Epithelial cell of prostate (primary cell): ENCODE results near the gene HSPB2.
A peak's percentile ranks its signal among the peaks of the same experiment; 100 is the strongest.
"Not testable (repeated sequence)": the region's sequence is repeated elsewhere in the genome, so short reads cannot be mapped to it uniquely, and the experiment has no call there.

Source experiments
- DNase-seq: peaks from one replicate; pipeline ENCODE4 v3.0.0-alpha.2; 2011; ENCODE audit warnings: low read depth, low spot score
- H3K27ac ChIP-seq: fragments of 450-650 bp; 2 replicates; pipeline ENCODE4 v1.5.1; 2017; ENCODE audit warnings: mild to moderate bottlenecking

The HSPB2 gene

DNA sequence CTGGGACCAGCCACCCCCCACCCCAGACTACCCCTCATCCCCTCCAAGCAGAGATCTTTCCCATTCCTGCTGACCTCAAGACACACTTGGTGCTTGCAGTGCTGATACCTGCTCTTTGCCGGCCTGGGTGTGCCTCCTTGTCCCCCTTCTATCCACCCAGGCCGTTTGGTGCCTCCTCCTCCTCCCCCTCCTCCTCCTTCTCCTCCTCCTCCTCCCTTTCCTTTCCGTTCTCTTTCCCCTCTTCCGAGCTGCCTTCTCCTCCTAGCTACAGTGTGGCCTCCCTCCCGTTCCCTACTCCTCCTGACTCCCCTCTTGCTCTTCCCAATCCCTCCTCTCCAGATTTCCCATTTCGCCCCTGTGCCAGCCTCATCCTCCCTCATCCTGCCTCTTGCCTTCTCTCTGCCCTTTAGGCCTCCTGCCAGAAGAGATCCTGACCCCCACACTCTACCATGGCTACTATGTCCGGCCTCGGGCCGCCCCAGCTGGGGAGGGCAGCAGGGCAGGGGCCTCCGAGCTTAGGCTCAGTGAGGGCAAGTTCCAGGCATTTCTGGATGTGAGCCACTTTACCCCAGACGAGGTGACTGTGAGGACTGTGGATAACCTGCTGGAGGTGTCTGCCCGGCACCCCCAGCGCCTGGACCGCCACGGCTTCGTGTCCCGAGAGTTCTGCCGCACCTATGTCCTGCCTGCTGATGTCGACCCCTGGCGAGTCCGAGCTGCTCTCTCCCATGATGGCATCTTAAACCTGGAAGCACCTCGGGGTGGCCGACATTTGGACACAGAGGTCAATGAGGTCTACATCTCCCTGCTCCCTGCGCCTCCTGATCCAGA is 712 bp downstream of the HSPB2 start:
- DNase-seq, result no peak
- H3K27ac ChIP-seq, result no peak overlapping the region

DNA sequence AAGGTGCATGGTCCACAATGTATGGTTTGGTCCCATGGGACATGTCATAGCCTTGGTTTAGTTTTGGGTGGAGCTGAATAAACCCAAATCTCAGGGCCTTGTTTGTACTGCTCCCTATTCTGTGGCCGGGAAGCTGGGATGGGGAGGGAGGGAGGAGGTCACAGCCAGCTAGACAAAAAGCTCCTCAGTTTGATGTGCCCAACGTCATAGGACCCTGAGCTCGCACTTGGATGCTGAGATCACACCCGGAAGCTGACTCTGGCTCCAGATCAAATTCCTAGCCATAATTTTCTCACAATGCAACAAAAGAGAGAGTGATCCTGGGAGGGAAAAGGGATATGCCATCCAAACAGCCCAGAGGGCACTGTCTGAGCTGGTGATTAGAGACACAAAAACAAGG is 1.5 kb downstream of the HSPB2 start:
- no peak overlapping the region for H3K27ac ChIP-seq
- no peak for DNase-seq

DNA sequence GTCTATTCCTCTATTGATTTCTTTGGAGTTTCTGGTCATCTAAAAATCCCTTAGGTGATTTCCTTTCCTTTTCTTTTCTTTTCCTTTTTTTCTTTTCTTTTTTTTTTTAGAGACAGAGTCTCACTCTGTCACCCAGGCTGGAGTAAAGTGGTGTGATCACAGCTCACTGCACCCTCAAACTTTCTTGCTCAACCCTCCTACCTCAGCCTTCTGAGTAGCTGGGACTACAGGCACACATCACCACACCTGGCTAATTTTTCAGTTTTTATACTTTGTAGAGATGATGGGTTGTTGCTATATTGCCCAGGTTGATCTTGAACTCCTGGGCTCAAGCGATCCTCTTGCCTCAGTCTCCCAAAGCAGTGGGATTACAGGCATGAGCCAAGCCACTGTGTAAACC is 4.2 kb downstream of the HSPB2 start:
- H3K27ac ChIP-seq, result no peak overlapping the region
- DNase-seq, result no peak

DNA sequence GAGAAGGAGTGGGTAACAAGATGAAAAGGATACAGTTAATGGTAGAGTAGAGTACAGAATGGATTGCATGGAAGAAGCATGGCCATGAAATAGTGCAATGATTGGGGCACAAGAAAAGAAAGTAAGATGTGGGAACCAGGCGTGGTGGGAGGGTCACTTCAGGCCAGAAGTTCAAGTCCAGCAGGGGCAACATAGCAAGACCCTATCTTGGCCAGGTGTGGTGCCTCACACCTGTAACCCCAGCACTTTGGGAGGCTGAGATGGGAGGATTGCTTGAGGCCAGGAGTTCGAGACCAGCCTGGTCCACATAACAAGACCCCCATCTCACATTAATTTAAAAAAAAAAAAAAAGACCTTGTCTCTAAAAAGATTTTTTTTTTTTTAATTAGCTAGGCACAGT is 4.8 kb downstream of the HSPB2 start:
- H3K27ac ChIP-seq, result no peak overlapping the region
- DNase-seq, result no peak

DNA sequence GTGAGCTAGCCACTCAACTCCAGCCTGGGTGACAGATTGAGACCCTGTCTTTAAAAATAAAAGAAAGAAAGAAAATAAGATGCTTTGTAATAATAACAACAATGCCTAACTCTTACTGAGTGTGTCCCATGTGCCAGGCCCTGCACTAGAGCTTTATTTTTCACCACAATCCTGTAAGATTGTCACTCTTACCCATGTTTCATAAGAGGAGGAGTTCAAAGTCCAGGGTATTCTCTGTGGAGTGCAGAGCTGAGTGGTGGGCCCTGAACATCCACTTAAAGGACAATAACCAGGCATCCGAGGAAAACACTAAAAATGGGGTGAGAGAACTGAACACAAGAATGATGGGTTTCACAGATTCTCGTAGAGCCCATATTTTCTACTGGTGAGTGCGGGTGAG is 5.3 kb downstream of the HSPB2 start:
- H3K27ac ChIP-seq, result no peak overlapping the region
- no peak for DNase-seq

DNA sequence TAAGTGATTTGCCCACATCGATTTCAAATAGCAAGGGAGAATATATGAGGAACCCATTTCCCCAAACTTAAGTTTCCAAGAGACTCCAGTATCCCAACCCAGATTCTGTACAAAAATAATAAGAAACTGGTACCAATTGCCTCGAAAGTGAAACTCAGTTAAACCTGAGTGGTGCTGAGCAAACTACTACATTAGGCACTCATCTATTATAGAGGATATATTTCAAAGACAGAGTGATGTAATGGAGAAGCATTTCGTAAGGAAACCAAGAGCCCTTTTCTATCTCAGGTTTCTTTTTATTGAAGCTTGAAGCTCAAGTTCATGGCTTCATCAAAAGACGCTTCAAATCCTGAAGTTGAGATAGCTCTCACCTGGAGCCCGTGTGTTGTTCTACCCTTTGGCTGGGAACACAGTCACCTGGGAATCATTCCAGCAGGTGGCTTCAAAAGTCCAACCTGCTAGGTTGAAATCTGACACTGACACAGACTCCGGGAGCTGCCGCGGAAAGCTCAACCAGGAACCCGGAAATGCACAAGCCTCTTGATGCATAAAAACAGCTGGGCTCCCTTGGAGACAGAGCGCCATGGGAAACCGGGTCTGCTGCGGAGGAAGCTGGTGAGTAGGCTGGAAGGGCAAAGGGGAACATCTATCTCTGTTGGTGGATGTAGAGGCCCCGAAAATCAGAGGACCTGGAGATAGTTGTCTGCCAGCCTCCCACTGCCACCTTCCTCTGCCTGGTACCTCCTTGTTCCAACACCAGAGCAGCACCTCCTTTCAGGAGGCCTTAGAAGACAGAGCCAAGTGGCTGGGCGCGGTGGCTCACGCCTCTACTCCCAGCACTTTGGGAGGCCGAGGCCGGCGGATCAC is 6.1 kb downstream of the HSPB2 start, which contains the start of gene C11orf52:
TSS of gene C11orf52 (plus strand) at position 524 of the 867 bp plus-strand sequence. CDS start at position 584, 60 bp downstream.
- peak; percentile 51 for DNase-seq
- H3K27ac ChIP-seq, result peak within 1 kb of the TSS; percentile 26

DNA sequence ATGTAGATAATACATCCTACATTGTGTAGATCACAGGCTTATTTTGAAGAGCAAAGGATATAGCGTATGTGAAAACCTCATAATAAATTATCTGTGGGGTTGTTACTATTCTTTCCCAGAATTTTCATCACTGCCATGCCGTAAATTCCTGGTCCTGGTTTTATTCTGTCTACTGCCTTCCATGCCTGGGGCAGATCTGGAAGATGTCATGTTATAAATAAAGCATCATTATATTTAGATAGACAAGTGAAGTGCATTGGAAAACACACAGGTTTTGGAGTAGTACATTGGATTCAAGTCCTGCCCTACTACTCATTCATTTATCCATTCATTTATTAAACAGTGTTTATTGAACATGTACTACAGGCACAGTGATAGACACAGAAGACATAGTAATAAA is 8.4 kb downstream of the HSPB2 start:
- H3K27ac ChIP-seq, result no peak overlapping the region
- DNase-seq, result no peak

DNA sequence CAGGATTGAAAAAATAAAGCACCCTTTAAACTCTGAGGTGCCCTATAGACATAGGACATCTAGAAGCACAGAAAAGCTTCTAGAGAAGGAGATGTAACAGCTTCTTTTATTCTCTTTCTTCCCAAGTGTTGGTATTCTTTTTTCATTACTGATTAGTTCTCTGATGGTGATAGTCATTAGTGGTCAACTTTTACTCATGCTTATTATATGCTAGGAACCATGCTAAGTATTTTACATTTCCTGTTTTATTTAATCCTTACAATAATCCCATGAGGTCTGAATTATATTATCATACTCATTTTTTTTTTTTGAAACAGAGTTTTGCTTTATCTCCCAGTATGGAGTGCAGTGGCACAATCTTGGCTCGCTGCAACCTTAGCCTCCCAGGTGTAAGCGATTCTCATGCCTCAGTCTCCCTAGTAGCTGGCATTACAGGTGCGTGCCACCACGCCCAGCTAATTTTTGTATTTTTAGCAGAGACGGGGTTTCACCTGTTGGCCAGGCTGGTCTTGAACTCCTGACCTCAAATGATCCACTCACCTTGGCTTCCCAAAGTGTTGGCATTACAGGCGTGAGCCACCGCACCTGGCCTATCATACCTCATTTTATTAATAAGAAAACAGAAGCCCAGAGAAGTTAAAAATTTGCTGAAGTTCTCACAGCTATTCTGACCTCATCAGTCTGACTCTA is 9.2 kb downstream of the HSPB2 start:
- no peak for DNase-seq
- no peak overlapping the region for H3K27ac ChIP-seq

DNA sequence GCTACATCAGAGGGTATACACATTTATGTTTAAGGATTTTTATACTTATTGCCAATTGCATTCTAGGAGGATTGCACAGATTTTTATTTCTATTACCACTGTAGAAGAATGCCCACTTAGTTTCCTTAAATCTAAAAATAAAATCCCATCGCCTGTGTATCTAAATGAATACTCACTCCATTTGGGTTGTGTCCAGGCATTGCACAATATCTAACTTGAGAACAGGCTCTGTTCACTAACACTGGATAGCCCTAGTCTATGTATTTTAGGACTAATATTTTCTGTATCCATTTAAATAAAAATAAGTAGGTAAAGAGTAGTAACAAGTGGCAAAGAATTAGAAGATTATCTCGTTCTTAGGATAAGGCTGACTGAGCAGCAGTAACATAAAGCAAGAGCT is 10.3 kb downstream of the HSPB2 start:
- H3K27ac ChIP-seq, result no peak overlapping the region
- DNase-seq, result no peak

DNA sequence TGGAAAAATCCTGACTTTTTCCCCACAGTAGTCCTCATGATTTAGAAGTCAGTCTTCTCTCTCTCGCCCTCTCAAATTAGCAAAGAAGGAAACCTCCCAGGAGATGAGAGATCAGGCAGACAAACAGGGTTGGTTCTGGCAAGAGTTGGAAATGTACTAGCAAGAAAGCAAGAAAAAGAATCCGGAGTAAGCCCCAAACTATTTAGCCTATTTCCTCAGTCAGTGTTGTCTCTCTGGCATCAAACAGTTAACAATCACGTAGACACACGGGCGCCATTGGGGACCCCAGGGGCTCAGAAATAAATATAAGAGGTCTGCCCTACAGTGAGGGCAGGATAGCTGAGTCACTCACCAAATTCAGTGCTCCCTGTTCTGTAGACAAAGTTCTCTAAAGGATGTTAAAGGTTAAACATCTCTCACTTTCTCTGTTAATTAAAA is 10.8 kb downstream of the HSPB2 start:
- no peak overlapping the region for H3K27ac ChIP-seq
- DNase-seq, result no peak

DNA sequence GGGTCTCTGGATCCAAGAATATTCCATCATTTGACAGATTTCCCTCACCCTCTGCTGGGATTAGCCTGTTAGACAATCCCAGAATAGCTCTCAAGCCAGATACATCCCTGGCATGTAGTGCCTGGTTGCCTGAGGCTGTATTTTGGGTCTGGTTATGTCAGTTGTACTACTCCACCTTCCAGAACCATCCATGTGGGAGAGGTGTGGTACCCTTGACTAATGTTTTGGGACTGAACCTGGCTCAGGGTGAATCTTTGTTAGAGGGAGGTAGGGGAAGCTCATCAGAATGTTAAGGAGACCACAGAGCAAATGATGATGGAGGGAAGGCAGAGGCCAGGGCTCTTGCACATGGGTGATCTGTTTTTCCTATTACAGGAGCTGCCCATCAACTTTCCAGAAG is 11.4 kb downstream of the HSPB2 start:
- no peak for DNase-seq
- no peak overlapping the region for H3K27ac ChIP-seq

DNA sequence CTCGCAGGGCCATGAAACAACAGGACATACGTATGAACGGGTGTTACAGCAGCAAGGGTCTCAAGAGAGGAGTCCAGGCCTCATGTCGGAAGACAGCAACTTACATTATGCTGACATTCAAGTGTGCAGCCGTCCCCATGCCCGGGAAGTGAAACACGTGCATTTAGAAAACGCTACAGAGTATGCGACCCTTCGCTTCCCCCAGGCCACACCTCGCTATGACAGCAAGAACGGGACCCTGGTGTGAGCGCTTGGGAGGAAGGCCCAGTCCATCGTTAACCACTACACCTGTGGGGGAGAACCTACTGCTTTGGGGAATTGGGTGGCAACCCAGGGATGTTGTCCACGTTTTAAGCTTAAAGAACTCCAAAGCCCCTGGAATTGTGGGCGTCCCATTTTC is 13.4 kb downstream of the HSPB2 start:
- DNase-seq, result no peak
- H3K27ac ChIP-seq, result peak overlapping the region; percentile 73

DNA sequence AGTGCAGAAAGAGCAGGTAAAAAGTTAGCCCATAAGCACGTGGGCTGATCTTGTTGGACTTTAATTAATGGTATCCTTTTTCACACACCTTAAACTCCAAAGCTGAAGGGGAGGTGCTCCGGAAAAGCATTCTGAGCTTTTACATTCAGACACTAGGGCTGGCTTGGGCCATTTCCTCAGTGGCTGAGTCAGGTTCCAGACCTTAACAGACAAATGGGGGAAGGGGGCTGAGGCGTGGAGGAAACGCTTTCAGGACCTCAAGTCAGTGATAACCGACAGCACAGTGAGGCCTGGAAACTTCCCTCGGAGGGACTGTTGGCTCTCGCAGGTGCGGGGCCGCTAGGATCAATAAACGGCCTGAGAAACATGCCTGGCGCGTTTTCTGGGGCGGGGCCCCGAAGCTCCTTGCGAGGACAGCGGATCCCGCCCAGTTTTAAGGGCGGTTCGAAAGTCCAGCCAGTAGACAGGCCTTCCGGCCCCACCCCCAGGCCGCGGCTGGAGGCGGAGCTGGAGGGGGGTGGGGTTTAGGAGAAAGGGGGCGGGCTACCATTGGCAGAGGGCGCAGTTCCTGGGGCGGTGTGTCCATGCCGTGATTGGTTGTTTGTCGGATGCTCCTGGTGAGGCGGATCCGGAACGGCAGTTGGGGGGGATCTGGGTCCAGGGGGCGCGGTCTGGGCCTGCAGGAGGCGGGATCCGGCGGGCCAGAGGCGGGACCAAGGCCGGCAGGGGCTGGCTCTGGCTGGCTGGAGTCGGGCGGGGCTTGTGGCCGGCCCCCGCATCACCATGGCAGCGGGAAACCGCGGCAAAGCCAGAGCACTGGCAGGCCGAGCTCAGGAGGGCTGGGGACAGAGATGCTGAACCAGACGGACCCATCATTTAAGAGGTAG is 14.2 kb downstream of the HSPB2 start:
- H3K27ac ChIP-seq, result peak overlapping the region; percentile 73
- DNase-seq, result peak; percentile 83

DNA sequence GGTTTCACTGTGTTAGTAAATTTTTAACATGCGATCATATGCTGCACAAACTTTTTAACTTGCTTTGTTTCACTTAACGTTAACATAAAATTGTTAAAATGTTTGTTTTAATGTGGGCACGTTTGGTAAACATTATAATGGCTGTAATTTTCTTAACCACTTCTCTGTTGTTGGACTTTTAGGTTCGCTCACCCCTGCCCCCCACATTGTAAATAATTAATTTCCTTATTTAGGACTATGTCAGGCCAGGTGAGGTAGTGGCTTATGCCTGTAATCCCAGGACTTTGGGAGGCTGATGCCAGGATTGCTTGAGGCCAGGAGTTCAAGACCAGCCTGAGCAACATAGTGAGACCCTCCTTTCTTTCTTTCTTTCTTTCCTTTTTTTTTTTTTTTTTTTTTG is 17.9 kb downstream of the HSPB2 start:
- H3K27ac ChIP-seq, result no peak overlapping the region

DNA sequence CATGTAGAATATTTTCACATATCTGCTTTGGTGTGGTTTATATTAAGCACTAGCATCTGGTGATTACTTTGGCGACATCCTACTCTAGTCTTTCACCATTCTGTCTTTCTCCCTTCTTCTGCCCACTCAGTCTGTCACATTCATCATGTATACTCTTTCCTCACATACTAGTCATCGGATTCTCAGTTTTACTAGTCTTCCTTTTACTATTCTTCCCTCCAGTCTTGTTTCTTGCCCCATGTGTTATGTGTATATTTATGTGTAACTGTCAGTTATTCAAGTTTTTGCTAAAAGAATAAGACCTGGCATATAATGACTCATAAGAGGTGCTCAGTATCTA is 20.0 kb downstream of the HSPB2 start:
- no peak for DNase-seq
- H3K27ac ChIP-seq, result no peak overlapping the region

More for the DNA sequence above, 17.9 kb downstream of the HSPB2 start:
- DNase-seq, result no peak

DNA sequence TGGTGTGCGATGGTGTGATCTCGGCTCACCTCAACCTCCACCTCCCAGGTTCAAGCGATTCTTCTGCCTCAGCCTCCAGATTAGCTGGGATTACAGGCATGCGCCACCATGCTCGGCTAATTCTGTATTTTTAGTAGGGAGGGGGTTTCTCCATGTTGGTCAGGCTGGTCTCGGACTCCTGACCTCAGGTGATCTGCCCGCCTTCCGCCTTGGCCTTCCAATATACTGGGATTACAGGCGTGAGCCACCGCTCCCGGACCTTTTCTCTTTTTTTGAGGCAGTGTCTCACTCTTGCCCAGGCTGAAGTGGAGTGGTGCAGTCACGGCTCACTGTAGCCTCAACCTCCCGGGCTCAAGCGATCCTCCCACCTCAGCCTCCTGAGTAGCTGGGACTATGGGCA is 20.6 kb downstream of the HSPB2 start:
- not testable (repeated sequence) for DNase-seq, H3K27ac ChIP-seq

DNA sequence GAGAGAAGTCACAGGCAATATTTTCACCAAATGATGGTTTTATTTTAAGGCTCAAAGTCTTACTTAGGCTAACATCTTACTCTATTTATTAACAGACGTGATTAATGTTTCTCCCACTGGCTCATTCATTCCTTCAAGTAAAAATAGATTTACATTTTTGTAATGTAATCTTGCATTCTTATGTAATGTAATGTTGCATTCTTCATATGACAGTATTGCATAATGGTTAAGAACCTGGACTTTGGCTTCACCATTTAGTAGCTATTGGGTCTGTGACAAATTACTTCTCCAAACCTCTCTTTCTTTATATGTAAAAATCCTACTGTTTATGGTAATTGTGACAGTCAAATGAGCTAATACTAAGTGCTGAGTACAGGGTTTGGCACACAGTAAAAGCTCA is 21.3 kb downstream of the HSPB2 start:
- no peak for DNase-seq
- H3K27ac ChIP-seq, result no peak overlapping the region

DNA sequence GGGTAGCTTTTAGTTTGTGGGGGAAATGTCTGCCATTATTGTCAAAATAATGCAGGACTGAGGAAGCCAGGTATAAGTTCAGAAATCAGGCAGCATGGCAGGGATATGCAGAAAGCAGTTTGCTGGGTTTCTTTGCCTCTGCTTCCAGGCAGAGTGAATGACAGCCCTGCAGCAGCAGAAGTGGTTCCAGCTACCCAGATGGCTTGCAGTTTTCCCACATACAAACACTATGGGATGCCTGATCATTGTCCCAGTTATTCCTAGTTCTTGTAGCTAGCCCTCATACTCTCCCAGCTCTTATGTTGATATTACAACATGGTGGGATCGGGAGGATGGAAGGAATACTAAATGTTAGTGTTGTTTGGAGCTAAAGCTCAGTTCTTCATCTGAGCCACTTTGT is 21.8 kb downstream of the HSPB2 start:
- DNase-seq, result no peak
- no peak overlapping the region for H3K27ac ChIP-seq

DNA sequence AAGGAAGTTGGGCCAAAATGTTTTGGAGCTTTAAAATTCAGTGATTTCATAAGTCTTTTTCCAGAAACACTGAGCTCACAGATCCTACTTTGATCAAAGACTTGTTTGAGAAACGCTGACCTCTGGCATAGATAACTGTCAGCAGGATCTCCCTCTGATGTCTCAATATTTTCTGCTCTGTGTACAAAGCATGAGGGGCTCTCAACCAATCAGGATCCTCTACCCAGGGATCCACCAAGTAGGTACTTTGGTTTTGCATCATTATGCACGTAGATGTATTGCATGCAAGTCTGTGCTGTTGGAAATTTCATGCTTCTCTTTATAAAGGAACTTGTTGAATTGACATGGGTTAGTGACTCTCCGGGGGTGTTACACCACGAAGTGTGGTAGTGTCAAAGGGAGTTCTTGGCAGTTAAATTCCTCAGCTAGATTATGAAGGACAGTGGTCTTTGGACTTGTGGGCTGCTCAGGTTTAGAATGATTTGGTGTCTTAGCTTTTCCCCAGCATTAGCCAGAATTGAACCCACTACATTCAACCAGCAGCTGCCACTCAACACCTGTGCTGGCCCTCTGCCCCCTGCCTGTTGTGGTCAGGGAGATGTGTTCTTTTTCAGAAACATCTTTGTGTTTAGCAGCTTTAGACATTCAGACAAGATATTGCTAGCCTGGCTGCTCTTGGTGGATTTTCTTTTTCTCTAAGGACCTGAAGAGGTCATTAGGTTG is 22.9 kb downstream of the HSPB2 start:
- DNase-seq, result no peak
- no peak overlapping the region for H3K27ac ChIP-seq
